Testis (tissue), 2 donors: ENCODE data around the gene ELFN2.

Source experiments
- POLR2A ChIP-seq: fragments of 450-650 bp; IDR thresholded peaks from one replicate; pipeline ENCODE4 v1.6.1; 2017; ENCODE audit warnings: antibody characterized with exemption, mild to moderate bottlenecking, moderate library complexity
- TF ChIP-seq, protein P1 (sequence below), 3 experiments: fragments of 450-650 bp in 2 of 3; fragments of 200-600 bp in 1 of 3; sonication (generic) in 1 of 3; IDR thresholded peaks; one replicate each; pipeline ENCODE4 v1.5.1; 2016 to 2019; ENCODE audit warnings: antibody characterized with exemption in 3 of 3, mild to moderate bottlenecking in 2 of 3, moderate library complexity in 1 of 3

DNA sequence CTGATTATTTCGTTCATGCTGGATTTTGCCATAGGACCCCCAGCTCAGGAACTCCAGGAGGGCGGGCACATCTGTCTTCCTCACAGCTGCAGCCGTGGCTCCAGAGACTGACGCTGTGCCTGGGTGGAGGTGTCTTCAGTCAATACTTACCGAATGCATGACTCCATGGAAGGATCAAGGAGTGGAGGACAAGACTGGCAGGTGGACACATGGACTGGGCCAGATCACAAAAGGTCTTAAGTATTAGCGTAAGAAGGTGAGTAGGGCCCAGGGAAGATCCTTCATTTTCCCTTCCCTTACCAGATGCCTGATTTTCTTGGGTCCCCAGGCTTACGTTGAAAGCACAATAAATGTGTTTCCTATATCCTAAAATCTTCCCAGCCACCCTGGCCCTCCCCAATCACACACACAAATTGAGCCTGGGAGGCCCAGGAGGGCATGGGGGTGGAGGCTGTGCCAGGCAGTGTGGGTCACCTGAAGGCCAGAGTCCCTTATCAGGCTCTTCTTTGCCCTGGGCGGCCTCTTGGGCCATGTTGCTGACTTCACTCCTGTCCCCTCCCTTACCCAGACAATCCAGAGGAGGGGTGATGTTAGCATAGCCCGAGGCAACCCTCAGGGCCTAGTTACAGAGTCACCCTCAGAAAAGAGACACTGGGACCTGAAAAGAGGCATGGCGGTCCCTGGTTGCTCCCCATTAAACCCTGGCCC, 88.6 kb downstream of the ELFN2 start:
- TF ChIP-seq, protein P1, sequence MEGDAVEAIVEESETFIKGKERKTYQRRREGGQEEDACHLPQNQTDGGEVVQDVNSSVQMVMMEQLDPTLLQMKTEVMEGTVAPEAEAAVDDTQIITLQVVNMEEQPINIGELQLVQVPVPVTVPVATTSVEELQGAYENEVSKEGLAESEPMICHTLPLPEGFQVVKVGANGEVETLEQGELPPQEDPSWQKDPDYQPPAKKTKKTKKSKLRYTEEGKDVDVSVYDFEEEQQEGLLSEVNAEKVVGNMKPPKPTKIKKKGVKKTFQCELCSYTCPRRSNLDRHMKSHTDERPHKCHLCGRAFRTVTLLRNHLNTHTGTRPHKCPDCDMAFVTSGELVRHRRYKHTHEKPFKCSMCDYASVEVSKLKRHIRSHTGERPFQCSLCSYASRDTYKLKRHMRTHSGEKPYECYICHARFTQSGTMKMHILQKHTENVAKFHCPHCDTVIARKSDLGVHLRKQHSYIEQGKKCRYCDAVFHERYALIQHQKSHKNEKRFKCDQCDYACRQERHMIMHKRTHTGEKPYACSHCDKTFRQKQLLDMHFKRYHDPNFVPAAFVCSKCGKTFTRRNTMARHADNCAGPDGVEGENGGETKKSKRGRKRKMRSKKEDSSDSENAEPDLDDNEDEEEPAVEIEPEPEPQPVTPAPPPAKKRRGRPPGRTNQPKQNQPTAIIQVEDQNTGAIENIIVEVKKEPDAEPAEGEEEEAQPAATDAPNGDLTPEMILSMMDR (IDR thresholded peaks at IDR 0.05) = no peak
- no peak for TF ChIP-seq POLR2A
